Panc1 (cell line): Measurements from ENCODE around the gene CLK3. TPM values are rescaled to one million over a fixed set of nuclear protein-coding genes. Genes with fewer than 3 reads are reported as not detected.
A peak's percentile ranks its signal among the peaks of the same experiment; 100 is the strongest.

Experiments used
- ATAC-seq: fragments of 200-7000 bp; cut with Tn5 transposase; 2 replicates; pipeline ENCODE4 v1.9.1; 2020; ENCODE audit warnings: mild to moderate bottlenecking, moderate library complexity
- BruUV-seq: library from RNA; stranded (reverse); fragments of 400-500 nt; replicated peaks from 2 replicates; lab custom pipeline; 2021; lab: Mats Ljungman, UMichigan
- CTCF ChIA-PET: fragments of 300-600 bp; sonication (Branson Sonifier 250); formaldehyde crosslinking; loops from one replicate; lab custom pipeline; 2022; ENCODE audit warnings: antibody characterized with exemption; lab: Charles Lee
- POLR2A ChIA-PET: fragments of 300-600 bp; sonication (Branson Sonifier 250); formaldehyde crosslinking; loops from one replicate; lab custom pipeline; 2022; ENCODE audit warnings: antibody characterized with exemption; lab: Charles Lee
- DNase-seq: peaks from one replicate; pipeline ENCODE4 v3.0.0-alpha.2; 2010; ENCODE audit warnings: low read depth, low spot score
- H3K27ac ChIP-seq: 2 replicates; pipeline ENCODE4 v1.5.1; 2011; ENCODE audit warnings: mild to moderate bottlenecking, low read length, inconsistent platforms
- H3K27me3 ChIP-seq: fragments of 200-500 bp; sonication (Bioruptor generic); 2 replicates; pipeline ENCODE4 v1.6.0; 2014; ENCODE audit warnings: low read length, inconsistent platforms; ENCODE audit not compliant: control insufficient read depth, insufficient read depth
- H3K36me3 ChIP-seq: fragments of 200-500 bp; sonication (Bioruptor generic); 2 replicates; pipeline ENCODE4 v1.5.1; 2014; ENCODE audit warnings: inconsistent platforms, mild to moderate bottlenecking, low read length, moderate library complexity; ENCODE audit not compliant: control insufficient read depth, insufficient read depth
- H3K4me1 ChIP-seq: 2 replicates; pipeline ENCODE4 v1.5.1; 2011; ENCODE audit warnings: inconsistent platforms, mild to moderate bottlenecking, low read length, moderate library complexity; ENCODE audit not compliant: control insufficient read depth, insufficient read depth
- H3K4me3 ChIP-seq, 2 experiments: 2 replicates each; pipeline ENCODE4 v1.5.1; 2011 to 2012; ENCODE audit warnings: low read depth in 2 of 2, low read length in 2 of 2, mild to moderate bottlenecking in 2 of 2, inconsistent platforms in 1 of 2, moderate library complexity in 1 of 2
- H3K9me3 ChIP-seq: fragments of 200-500 bp; sonication (Bioruptor generic); 2 replicates; pipeline ENCODE4 v1.5.1; 2014; ENCODE audit warnings: low read depth, mild to moderate bottlenecking, inconsistent platforms, low read length, moderate library complexity; ENCODE audit not compliant: control insufficient read depth, insufficient read depth
- POLR2AphosphoS5 ChIP-seq: IDR thresholded peaks from 2 replicates; pipeline ENCODE4 v1.6.1; 2012; ENCODE audit warnings: mild to moderate bottlenecking, low read depth, low read length, moderate library complexity
- SIN3A ChIP-seq: IDR thresholded peaks from 2 replicates; pipeline ENCODE4 v1.6.1; 2012; ENCODE audit warnings: low read depth, mild to moderate bottlenecking, low read length, moderate library complexity, borderline replicate concordance; ENCODE audit not compliant: insufficient read depth
- TCF7L2 ChIP-seq: IDR thresholded peaks from 2 replicates; pipeline ENCODE4 v1.6.1; 2011; ENCODE audit warnings: mild to moderate bottlenecking, low read depth, low read length, inconsistent platforms
- in situ Hi-C: cut with HindIII; loops from 2 replicates; pipeline ENCODE4 v1.10.0; 2016; ENCODE audit warnings: low sequenced_read_pairs, low pct_unique_long_range_greater_than_20kb
- intact Hi-C: fragments of 100-400 bp; cut with micrococcal nuclease; formaldehyde crosslinking; loops from one replicate; pipeline ENCODE4 v1.10.0; 2022; ENCODE audit not compliant: unreplicated experiment
- total RNA-seq: library from RNA; stranded (reverse); gene quantifications from one replicate; pipeline ENCODE4 v1.2.1, GENCODE V29; 2021; ENCODE audit not compliant: unreplicated experiment
- TF ChIP-seq, protein P1 (sequence below): fragments of 450-650 bp; IDR thresholded peaks from 2 replicates; pipeline ENCODE4 v1.5.1; 2017; ENCODE audit warnings: mild to moderate bottlenecking

The CLK3 gene
- total RNA-seq, 1 experiment from 2014 or later = 69.8 TPM

DNA sequence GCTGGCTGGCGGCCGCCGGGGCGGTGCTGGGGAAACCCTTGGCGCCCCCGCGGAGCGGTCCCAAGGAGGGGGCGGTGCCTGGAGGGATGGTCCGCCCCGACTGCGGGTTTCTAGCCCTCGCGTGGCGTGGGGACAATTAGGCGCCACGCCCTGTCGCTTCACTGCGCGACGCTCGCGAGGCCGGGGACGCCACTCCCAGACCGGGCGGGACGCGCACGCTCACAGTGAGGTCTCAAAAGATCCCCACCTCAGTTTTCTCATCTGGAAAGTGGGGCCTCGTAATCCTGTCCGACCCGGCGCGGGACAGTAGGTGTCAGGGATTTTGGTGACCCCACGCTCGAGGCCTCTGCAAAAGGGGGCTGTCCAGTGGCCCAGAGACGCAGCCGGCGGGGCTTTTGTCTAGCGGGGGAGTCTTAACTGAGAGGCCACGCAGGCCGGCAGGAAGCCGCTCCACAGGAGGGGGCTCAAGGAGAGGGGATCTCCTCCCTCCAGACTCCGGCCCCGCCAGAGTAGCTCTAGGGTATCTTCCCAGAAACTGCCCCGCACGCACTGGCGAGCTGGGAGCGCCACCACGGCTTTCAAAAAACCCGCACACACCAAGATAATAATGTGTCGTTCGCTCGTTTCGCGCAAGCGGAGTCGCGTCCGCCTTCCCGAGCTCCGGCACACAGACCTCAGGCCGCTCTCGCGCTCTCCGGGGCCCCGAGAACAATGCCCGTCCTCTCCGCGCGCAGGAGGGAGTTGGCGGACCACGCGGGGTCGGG is 710 bp upstream of the CLK3 start:
- in situ Hi-C loops = no loop called here
- no peaks in the 10 kb centered on the region for H3K36me3 ChIP-seq
- H3K9me3 ChIP-seq = no peaks in the 10 kb centered on the region
- TSS peak; percentile 74 for BruUV-seq
- no peaks in the 10 kb centered on the region for H3K27me3 ChIP-seq
- ChIA-PET POLR2A (interaction anchor here (0.6 kb wide), 1 partner anchor 69 kb away, joined by 3 read pairs; no protein-coding TSS in a partner anchor), CTCF (interaction anchor here (1.1 kb wide), 1 partner anchor 226 kb away, joined by 3 read pairs; no protein-coding TSS in a partner anchor)
- intact Hi-C loops = loop anchor here (5.0 kb wide), 1 partner anchor 243 kb away; no protein-coding TSS in a partner anchor
- DNase-seq (no peak), ATAC-seq (peak; percentile 78)
- peak overlapping the region; percentile 90 to 100 for H3K4me3 ChIP-seq
- H3K27ac ChIP-seq = peak overlapping the region; percentile 96
- TF ChIP-seq POLR2AphosphoS5 = no peak; the same call in 1 of the 2 replicates
- TF ChIP-seq SIN3A = no peak
- peaks cover 11% of the 10 kb centered on the region for H3K4me1 ChIP-seq

DNA sequence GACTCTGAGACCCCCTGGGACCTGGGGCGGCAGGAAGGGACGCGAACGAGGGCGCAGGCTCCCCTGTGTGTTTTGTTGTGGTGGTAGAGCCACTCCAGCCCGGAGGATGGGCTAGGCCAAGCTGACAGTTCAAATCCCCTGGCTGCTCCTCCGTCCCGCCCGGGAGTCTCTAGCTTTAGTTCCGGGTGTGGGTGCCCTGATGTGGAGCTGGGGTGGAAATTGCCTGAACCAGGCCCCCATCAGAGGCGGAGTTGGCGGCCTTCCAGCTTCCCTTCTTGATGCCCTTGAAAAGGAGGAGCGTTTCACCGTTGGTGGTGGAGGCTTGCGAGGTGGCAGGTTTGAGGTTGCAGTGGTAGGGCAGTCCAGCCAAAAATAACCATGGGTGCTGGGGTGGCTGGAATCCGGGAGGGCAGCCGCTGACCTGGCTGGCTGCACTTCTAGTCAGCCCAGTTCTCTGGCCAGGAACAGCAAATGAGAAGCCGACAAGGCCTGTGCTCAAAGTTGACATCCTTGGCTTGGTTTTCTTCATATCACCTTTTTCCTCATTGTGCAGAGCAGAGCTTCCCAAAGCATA is 817 bp downstream of the CLK3 start:
- ATAC-seq = no peak
- peak overlapping the region; percentile 90 to 100 for H3K4me3 ChIP-seq
- peaks cover 21% of the 10 kb centered on the region for H3K4me1 ChIP-seq
- DNase-seq = no peak
- peaks cover 4% of the 10 kb centered on the region; the same call in 1 of the 2 replicates for H3K36me3 ChIP-seq
- BruUV-seq = no TSS peak
- H3K27me3 ChIP-seq = no peaks in the 10 kb centered on the region
- TF ChIP-seq POLR2AphosphoS5 (no peak), SIN3A (0 out of 2 replicates have a peak, but pooled peaks have one; percentile 33), TCF7L2 (no peak)
- TF ChIP-seq, protein P1, sequence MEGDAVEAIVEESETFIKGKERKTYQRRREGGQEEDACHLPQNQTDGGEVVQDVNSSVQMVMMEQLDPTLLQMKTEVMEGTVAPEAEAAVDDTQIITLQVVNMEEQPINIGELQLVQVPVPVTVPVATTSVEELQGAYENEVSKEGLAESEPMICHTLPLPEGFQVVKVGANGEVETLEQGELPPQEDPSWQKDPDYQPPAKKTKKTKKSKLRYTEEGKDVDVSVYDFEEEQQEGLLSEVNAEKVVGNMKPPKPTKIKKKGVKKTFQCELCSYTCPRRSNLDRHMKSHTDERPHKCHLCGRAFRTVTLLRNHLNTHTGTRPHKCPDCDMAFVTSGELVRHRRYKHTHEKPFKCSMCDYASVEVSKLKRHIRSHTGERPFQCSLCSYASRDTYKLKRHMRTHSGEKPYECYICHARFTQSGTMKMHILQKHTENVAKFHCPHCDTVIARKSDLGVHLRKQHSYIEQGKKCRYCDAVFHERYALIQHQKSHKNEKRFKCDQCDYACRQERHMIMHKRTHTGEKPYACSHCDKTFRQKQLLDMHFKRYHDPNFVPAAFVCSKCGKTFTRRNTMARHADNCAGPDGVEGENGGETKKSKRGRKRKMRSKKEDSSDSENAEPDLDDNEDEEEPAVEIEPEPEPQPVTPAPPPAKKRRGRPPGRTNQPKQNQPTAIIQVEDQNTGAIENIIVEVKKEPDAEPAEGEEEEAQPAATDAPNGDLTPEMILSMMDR = no peak
- intact Hi-C loops = loop anchor here (5.0 kb wide), 1 partner anchor 244 kb away; no protein-coding TSS in a partner anchor
- no peaks in the 10 kb centered on the region for H3K9me3 ChIP-seq
- POLR2A ChIA-PET = no interaction called here
- CTCF ChIA-PET = no interaction called here
- peak overlapping the region; percentile 96 for H3K27ac ChIP-seq
- in situ Hi-C loops = no loop called here

DNA sequence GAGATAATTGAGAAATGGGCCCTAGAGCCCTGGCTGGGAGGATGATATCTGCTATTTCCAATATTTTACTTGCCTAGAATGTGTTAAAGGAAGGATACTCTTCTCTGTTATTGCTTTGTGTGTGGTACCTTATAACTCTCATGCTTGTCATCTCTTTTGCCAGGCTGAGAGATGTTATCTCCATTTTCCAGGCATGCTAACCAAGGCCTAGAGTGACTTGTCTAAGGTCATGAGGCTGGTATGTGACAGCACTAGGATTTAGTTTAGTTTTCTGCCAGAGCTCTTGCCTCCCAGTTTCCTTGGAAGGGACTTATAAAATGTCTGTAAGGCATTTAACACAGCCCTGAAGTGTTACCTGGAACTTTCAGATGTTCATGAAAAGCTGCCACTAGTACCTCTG is 1.4 kb downstream of the CLK3 start:
- ChIA-PET CTCF (no interaction called here), POLR2A (no interaction called here)

More for the DNA sequence above, 1.4 kb downstream of the CLK3 start:
- no peak for TF ChIP-seq TCF7L2
- no peak for TF ChIP-seq POLR2AphosphoS5
- Histone ChIP-seq H3K27me3 (no peaks in the 10 kb centered on the region), H3K27ac (peak overlapping the region; percentile 96; the same call in 1 of the 2 replicates), H3K4me3 (peak overlapping the region; percentile 90 to 100), H3K4me1 (peaks cover 21% of the 10 kb centered on the region), H3K36me3 (peaks cover 9% of the 10 kb centered on the region; the same call in 1 of the 2 replicates), H3K9me3 (no peaks in the 10 kb centered on the region)
- intact Hi-C loops (loop anchor here (5.0 kb wide), 1 partner anchor 245 kb away; no protein-coding TSS in a partner anchor), in situ Hi-C loops (no loop called here)
- BruUV-seq = no TSS peak
- ATAC-seq (no peak), DNase-seq (no peak)
